Vein endothelial cell (primary cell): ENCODE results near the gene KCNQ1. TPM values are rescaled to one million over a fixed set of nuclear protein-coding genes. Genes with fewer than 3 reads are reported as not detected.

Experiments
- small RNA-seq: library from RNA; depleted of rRNA; stranded (forward); fragments of <200 nt; gene quantifications from one replicate; pipeline ENCODE3, GENCODE V24; 2012
- total RNA-seq: library from RNA; depleted of rRNA; stranded (reverse); fragments of >200 nt; gene quantifications from 2 replicates; pipeline ENCODE4 v1.2.3, GENCODE V29; 2012

KCNQ1 gene, protein sequence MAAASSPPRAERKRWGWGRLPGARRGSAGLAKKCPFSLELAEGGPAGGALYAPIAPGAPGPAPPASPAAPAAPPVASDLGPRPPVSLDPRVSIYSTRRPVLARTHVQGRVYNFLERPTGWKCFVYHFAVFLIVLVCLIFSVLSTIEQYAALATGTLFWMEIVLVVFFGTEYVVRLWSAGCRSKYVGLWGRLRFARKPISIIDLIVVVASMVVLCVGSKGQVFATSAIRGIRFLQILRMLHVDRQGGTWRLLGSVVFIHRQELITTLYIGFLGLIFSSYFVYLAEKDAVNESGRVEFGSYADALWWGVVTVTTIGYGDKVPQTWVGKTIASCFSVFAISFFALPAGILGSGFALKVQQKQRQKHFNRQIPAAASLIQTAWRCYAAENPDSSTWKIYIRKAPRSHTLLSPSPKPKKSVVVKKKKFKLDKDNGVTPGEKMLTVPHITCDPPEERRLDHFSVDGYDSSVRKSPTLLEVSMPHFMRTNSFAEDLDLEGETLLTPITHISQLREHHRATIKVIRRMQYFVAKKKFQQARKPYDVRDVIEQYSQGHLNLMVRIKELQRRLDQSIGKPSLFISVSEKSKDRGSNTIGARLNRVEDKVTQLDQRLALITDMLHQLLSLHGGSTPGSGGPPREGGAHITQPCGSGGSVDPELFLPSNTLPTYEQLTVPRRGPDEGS
- under 0.01 TPM in 1 of 2 replicates, not detected in the other for total RNA-seq

DNA sequence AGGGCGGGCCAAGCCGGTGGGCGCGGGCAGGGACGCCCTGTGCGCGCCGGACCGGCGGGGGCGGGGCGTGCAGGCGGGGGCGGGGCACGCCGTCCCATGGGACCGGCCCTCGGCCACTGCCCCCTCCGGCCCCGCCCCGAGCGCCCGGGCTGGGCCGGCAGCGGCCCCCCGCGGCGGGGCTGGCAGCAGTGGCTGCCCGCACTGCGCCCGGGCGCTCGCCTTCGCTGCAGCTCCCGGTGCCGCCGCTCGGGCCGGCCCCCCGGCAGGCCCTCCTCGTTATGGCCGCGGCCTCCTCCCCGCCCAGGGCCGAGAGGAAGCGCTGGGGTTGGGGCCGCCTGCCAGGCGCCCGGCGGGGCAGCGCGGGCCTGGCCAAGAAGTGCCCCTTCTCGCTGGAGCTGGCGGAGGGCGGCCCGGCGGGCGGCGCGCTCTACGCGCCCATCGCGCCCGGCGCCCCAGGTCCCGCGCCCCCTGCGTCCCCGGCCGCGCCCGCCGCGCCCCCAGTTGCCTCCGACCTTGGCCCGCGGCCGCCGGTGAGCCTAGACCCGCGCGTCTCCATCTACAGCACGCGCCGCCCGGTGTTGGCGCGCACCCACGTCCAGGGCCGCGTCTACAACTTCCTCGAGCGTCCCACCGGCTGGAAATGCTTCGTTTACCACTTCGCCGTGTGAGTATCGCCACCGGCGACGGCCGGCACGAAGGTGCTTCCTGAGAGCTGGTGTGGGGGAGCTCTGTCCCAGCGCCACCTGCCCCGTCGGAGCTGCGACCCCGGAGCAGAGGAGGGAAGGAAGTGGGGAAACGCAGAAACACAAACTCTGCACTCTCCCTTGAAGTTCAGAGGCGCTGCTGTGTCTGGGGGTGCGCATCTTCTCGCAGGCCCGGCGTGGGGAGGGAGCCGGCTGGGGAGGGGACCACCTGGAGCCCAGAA, at the start of gene KCNQ1:
Gene KCNQ1, plus strand, starts transcription at position 188 of the 925 bp plus-strand sequence. Its CDS starts 91 bp downstream, at position 279.

DNA sequence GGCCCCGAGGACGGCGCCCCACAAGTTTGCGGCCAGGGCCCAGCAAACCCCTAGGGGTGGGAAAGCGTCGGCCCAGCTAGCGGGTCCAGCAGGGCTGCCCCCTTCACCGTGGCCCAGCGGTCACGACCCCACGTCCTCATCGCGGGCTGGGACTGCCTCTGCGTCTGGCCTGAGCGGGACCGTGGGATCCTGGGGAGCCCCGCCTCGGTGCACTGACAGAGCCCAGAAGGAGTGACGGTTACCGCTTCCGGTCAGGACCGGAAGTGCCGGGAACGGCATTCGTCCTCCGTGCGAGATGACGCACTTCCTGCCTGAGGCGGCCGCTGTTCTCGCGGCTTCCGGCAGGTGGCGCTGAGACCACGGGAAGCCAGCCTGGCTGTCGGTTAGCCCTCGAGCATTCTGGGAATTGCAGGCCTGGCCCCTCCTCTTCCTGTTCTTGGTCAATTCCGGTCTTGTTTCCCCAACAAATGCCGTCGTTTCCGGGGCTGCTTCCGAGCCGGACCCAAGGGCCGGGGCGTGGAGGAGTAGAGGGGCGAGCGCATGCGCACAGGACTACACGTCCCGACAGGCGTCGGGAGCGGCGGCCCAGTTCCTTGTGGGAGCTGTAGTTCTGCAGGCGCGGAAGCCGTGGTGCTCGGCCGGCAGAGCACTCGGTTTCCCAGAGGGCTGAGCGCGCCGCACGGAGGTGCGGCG, 44.6 kb upstream of the KCNQ1 start, which contains the start of gene TSSC4:
Gene TSSC4, plus strand, starts transcription at position 682 of the 693 bp plus-strand sequence. CDS start 1,884 bp downstream, outside the sequence.

DNA sequence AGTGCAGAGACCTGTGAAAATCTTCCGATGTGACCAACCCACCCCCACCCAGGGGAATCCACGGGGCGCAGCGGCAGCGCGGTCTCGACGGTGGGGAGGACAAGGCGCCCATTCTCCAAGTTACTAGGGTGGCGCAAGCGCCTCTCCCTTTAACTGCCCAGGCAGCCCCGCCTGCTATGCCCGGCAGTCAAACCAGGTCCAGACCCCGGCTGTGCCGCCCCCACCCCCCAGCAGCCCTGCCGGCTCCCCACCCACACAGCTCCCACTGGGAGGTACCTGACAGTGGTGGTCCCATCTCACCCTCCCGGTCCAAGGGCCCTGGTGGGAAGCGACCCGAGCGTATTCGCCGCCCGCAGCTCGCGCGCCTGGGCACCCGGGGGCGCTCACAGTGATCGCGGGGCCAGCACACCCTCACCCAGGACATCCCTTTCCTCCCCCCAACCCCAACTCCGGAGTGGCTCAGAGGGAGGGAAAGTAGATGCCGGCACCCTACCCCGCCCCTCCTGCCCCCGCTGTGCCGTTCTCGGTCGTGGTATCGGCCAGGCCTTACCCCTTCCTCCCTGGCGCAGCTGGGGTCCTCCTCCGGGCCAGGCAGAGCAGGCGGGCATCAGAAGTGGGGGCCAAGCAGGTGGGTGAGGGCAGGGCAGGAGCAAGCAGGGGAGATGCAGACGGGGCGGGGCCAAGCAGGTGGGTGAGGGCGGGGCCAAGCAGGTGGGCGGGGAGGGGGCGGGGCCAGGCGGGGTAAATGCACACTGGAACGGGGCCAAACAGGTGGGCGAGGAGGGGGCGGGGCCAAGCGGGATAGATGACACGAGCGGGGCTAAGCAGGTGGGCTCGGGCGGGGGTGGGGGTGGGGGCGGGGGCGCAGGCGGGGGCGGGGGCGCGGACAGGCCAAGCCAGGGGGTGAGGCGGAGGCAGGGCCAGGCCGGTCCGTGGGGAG, 657 bp upstream of the KCNQ1 start, which contains the start of gene TRPM5:
Gene TRPM5, minus strand, starts transcription at position 634 of the 940 bp plus-strand sequence. CDS start 21,478 bp downstream, outside the sequence.

DNA sequence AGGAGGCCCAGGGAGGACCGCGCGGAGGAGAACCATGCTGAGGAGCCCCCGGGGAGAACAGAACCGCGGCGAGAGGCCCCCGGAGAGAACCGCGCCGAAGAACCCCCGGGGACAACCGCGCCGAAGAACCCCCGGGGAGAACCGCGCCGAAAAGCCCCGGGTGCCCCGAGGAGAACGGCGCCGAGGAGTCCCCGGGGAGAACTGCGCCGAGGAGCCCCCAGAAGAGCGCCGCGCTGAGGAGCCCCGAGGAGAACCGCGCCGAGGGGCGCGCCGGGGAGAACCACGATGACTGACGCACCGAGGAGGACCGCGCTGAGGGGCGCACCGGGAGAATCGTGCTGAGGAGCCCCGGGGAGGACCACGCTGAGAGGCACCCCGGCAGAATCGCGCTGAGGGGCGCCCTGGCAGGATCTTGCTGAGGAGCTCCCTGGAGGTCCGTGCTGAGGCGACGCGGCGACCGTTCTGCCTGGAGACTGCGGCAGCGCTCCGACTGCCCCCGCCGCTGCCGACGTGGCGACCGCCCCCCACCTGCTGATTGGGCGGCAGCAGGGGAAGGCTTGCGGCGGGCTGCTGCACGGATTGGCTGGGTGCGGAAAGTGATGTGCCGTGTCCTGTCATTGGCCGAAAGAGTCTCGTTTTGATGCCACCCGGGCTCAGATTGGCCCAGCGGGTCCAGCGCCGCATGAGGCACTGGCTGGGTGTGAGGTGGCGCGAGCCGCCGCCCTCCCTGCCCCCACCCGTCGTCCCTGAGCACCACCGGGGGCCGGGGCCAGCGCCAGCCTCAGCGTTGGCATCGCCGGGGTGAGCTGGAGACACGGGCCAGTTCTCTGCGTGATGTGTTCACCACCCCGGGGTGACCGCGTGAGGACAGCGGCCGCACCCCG, 255.0 kb downstream of the KCNQ1 start, which contains the start of gene KCNQ1OT1:
Gene KCNQ1OT1, minus strand, starts transcription at position 464 of the 884 bp plus-strand sequence.

DNA sequence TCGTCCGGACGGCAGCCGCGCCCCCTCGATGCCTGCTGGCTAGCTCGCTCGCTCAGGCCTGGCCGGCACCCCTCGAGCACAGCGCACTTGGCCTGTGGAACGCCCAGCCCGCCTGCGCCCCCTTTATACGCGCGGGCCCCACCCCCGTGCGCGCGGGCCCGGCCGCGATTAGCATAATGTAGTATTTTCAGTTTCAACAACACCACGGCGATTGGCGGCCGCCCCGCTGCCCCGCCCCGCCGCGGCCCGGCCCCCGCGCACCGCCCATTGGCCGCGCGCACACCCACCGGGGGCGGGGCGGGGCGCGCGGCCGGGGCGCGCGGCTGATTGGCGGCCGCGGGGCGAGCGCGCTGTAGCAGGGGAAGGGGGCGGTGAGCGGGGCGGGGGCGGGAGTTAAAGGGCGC, 440.9 kb downstream of the KCNQ1 start, which contains the start of gene CDKN1C:
Gene CDKN1C, minus strand, starts transcription at position 98 of the 404 bp plus-strand sequence. CDS start 319 bp downstream, outside the sequence.

Small RNAs within 50 kb of the gene (small RNA-seq; reads per million reads assigned to genes)
- gene AC013791.1, result not detected
- gene COX6CP18, result not detected
- not detected for gene RF01947
- not detected for gene RF01948
- gene RF01950, result not detected

Other genes with a start within 250 kb of the KCNQ1 start
- gene ASCL2, start 174.4 kb upstream of the KCNQ1 start, total RNA-seq, result not detected in 2 replicates
- gene C11orf21, start 143.1 kb upstream of the KCNQ1 start, total RNA-seq, result not detected in 2 replicates
- gene TSPAN32, start 143.0 kb upstream of the KCNQ1 start, total RNA-seq, result not detected in 2 replicates
- gene CD81, start 67.7 kb upstream of the KCNQ1 start, total RNA-seq, result 207 and 263 TPM in 2 replicates
- gene TSSC4, start 44.3 kb upstream of the KCNQ1 start, total RNA-seq, result 43.1 and 59.8 TPM in 2 replicates
- not detected in 2 replicates for gene TRPM5, start 494 bp upstream of the KCNQ1 start, total RNA-seq